Renal cortical epithelial cell (primary cell): Measurements from ENCODE around the gene FSTL3. TPM values are rescaled to one million over a fixed set of nuclear protein-coding genes. Genes with fewer than 3 reads are reported as not detected.
A peak's percentile ranks its signal among the peaks of the same experiment; 100 is the strongest.
"Not testable (repeated sequence)": the region's sequence is repeated elsewhere in the genome, so short reads cannot be mapped to it uniquely, and the experiment has no call there.

Experiments used
- DNase-seq: peaks from one replicate; pipeline ENCODE4 v3.0.0-alpha.2; 2011; ENCODE audit warnings: low read depth
- total RNA-seq: library from RNA; depleted of rRNA; stranded (reverse); fragments of >200 nt; gene quantifications from 2 replicates; pipeline ENCODE4 v1.2.3, GENCODE V29; 2014

FSTL3 gene
- total RNA-seq, 1 donor from 2014 or later: 374 TPM

GRCh38 chr19:710767-711166 is 34.6 kb downstream of the FSTL3 start:
- peak; percentile 21 for DNase-seq

- DNase-seq: no peak
Measured at GRCh38 chr19:711254-711653, 35.1 kb downstream of the FSTL3 start.

- no peak for DNase-seq
Measured at GRCh38 chr19:715347-715746, 39.2 kb downstream of the FSTL3 start.

- DNase-seq: no peak
Measured at GRCh38 chr19:718251-718951, 42.2 kb downstream of the FSTL3 start.

- no peak for DNase-seq
Measured at GRCh38 chr19:718991-719512, 42.9 kb downstream of the FSTL3 start.

GRCh38 chr19:719636-720344 is 43.6 kb downstream of the FSTL3 start:
- no peak for DNase-seq

GRCh38 chr19:720345-721160 is 44.4 kb downstream of the FSTL3 start:
- DNase-seq: no peak

GRCh38 chr19:722553-723101 is 46.4 kb downstream of the FSTL3 start:
- no peak for DNase-seq

- no peak for DNase-seq
Measured at GRCh38 chr19:723247-723646, 47.1 kb downstream of the FSTL3 start.

- DNase-seq: no peak
Measured at GRCh38 chr19:723714-724113, 47.5 kb downstream of the FSTL3 start.

GRCh38 chr19:725461-726089 is 49.4 kb downstream of the FSTL3 start:
- DNase-seq: no peak

- DNase-seq: no peak
Measured at GRCh38 chr19:726993-727956, 51.1 kb downstream of the FSTL3 start.

- DNase-seq: no peak
Measured at GRCh38 chr19:728011-728410, 51.8 kb downstream of the FSTL3 start.

- not testable (repeated sequence) for DNase-seq
Measured at GRCh38 chr19:729564-729963, 53.4 kb downstream of the FSTL3 start.

- DNase-seq: no peak
Measured at GRCh38 chr19:729965-730668, 53.9 kb downstream of the FSTL3 start.

- DNase-seq: no peak
Measured at GRCh38 chr19:731000-731399, 54.8 kb downstream of the FSTL3 start.

GRCh38 chr19:732148-733069 is 56.2 kb downstream of the FSTL3 start:
- DNase-seq: no peak
